Fibroblast of pulmonary artery (primary cell): Measurements from ENCODE around the gene OR2L5.

Source experiments
- DNase-seq: peaks from one replicate; pipeline ENCODE4 v3.0.0-alpha.2; 2010; ENCODE audit warnings: low read depth
- H3K4me3 ChIP-seq: replicated peaks from 2 replicates; pipeline ENCODE4 v1.5.1; 2011; ENCODE audit warnings: low read depth, mild to moderate bottlenecking, control low read depth, low read length, moderate library complexity
- TF ChIP-seq, protein P1 (sequence below): IDR thresholded peaks from 2 replicates; pipeline ENCODE4 v1.5.1; 2011; ENCODE audit warnings: mild to moderate bottlenecking, control low read depth, low read length, inconsistent platforms; ENCODE audit errors: missing control alignments

The OR2L5 gene

GRCh38 chr1:248055261-248055660 is 41.8 kb downstream of the OR2L5 start:
- TF ChIP-seq, protein P1, sequence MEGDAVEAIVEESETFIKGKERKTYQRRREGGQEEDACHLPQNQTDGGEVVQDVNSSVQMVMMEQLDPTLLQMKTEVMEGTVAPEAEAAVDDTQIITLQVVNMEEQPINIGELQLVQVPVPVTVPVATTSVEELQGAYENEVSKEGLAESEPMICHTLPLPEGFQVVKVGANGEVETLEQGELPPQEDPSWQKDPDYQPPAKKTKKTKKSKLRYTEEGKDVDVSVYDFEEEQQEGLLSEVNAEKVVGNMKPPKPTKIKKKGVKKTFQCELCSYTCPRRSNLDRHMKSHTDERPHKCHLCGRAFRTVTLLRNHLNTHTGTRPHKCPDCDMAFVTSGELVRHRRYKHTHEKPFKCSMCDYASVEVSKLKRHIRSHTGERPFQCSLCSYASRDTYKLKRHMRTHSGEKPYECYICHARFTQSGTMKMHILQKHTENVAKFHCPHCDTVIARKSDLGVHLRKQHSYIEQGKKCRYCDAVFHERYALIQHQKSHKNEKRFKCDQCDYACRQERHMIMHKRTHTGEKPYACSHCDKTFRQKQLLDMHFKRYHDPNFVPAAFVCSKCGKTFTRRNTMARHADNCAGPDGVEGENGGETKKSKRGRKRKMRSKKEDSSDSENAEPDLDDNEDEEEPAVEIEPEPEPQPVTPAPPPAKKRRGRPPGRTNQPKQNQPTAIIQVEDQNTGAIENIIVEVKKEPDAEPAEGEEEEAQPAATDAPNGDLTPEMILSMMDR: no peak
- H3K4me3 ChIP-seq: no peak overlapping the region
- DNase-seq: no peak

DNA sequence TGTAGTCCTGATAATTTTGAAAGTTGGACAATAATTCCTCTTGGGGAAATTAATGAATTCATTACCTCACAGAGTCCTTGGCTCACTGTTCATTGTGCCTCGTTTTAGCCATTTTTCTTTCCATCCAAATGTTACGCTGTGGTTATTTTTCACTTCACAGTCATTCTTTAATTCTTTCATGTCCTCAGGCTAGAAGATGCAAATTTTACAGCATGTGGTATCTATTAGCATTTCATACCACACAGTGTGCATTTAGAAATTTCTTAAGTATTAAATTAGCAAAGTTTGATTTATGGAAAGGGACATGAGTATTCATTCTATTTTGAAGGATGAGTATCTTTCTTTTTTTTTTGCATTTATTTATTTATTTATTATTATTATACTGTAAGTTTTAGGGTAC is 51.6 kb downstream of the OR2L5 start:
- no peak overlapping the region for H3K4me3 ChIP-seq
- no peak for DNase-seq
- TF ChIP-seq, protein P1: no peak

DNA sequence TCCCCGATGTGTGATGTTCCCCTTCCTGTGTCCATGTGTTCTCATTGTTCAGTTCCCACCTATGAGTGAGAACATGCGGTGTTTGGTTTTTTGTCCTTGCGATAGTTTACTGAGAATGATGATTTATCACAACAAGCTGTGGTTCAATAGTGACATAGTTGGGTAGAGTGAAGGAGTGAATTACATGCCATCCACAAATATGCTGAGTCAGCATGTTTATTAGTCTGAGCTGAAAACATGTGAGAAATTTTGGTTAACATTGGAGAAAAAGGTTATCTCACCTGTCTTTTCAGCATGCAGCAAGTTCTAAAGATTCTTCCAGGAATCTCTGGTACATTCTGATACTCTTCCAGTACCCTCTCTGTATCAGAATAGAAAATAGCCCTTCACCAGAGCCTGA is 52.1 kb downstream of the OR2L5 start:
- no peak overlapping the region for H3K4me3 ChIP-seq
- TF ChIP-seq, protein P1: no peak
- DNase-seq: no peak
